Hematopoietic multipotent progenitor cell (in vitro differentiated cells): ENCODE data around the gene SRGAP1. TPM values are rescaled to one million over a fixed set of nuclear protein-coding genes. Genes with fewer than 3 reads are reported as not detected.
"Not testable (repeated sequence)": the region's sequence is repeated elsewhere in the genome, so short reads cannot be mapped to it uniquely, and the experiment has no call there.

Experiments used
- DNase-seq, 3 donors: peaks; one replicate each; pipeline ENCODE4 v3.0.0-alpha.2; 2011 to 2015; ENCODE audit warnings: low read depth in 2 of 3, low spot score in 2 of 3
- small RNA-seq: library from RNA; depleted of rRNA; stranded (forward); fragments of <200 nt; gene quantifications from one replicate; pipeline ENCODE3, GENCODE V24; 2012
- total RNA-seq: library from RNA; depleted of rRNA; stranded (reverse); fragments of >200 nt; gene quantifications from one replicate; pipeline ENCODE4 v1.2.3, GENCODE V29; 2012

SRGAP1 gene
- total RNA-seq, 1 donor = 0.27 TPM

DNA sequence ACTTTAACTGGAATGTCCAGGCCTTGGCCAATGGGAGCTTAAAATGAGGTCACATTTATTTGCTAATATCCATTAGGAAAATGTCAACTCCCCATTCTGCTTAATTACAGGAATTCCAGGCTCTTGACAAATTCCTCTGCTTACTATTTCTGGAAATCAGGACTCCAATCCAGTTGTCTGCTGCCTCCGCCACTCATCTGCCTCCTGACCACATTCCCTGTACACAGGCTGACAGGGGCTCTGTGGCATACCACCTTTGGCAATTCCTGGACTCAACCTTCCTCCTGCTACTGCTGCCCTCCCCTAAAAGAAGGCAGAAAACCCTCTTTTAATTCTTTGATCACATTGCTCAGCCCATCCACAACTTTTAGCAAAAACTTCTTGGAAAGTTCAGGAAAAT is 339.7 kb downstream of the SRGAP1 start:
- DNase-seq = no peak

DNA sequence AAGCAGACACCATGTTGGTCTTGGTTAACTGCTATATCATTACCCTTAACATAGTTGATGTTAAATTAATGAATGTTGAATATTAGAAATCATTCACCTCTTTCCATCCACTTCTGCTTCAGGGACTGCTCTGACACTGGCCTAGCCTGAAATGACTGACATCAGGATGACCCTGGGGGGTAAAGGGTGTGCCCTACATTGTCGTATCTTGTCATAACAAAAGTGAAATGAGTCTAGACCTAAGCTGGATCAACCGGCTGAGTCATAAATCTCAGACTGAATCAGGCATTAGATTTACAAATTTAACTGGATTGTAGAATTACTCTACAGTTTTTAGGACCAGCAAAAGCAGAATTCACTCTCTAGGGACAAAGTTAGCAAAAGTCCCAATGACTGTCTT is 342.3 kb downstream of the SRGAP1 start:
- DNase-seq = no peak

DNA sequence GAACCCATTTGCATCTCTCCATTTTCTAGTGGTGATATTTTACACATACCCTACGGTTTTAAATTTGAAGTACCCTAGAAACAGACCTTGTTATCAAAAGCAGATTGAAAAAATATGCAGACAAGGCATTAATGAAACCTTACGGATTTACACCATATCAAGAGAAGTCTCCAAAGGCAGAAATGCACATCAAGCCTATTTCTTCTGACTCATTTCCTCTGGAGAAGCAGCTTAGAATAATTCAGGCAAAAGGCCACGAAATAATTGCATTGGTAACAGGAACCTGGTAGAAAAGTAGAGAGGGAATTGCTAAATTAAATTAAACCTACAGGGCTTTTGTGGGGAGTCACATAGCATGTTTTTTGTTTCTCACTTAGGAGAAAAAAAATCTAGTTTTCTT is 342.9 kb downstream of the SRGAP1 start:
- DNase-seq = no peak

- DNase-seq = no peak
Measured at GRCh38 chr12:64187794-64188193, 343.3 kb downstream of the SRGAP1 start.

DNA sequence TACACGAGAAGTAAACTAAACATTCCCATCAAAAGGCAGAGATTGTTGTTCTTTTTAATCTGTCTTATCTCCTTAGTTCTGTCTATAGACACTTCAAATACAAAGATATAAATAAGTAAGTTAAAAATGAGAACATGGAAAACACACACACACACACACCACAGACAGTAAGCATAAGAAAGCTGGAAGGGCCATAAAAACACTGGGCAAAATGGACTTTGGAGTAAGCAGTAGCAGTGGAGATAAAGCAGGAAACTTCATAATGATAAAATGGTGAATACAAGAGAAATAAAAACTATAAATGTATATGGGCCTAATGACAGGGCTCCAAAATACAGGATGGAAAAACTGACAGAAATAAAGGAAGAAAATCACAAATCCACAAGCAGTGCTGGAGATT is 345.0 kb downstream of the SRGAP1 start:
- DNase-seq = no peak

GRCh38 chr12:64190140-64190539 is 345.6 kb downstream of the SRGAP1 start:
- DNase-seq = no peak

GRCh38 chr12:64192644-64193444 is 348.3 kb downstream of the SRGAP1 start:
- no peak for DNase-seq

- no peak for DNase-seq
Measured at GRCh38 chr12:64193931-64194330, 349.4 kb downstream of the SRGAP1 start.

DNA sequence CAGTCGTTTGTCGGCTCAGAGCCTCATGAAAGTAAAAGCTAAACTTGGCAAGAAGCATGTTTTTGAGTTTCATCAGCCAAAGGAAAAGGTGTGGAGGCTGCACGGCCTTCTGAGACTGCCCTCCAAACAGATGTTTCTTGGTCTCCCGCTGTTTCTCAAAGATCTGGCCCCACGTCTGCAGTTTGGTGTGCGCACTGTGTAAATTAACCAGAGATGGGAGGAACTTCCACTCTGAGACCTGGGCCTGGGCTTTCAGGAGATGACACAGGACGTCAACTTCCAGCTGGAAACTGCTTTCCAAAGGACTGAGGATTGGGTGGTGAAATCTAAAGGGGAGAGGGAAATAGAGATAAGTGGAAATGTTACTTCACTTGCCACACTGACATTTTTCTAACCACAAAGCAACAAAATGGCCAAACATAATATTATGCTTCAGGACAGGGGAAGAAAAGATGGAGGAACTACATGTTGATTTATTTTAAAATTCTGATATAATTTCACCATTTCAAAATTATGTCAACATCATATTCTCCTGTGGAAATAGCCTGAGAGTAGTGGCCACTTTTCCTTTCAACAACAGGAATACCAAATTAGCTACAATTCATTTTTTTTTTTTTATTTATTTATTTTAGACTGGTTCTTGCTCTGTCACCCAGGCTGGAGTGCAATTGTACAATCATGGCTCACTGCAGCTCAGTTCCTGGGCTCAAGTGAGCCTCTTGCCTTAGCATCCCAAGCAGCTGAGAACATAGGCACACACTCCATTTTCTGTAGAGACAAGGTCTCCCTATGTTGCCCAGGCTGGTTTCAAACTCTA is 350.0 kb downstream of the SRGAP1 start:
- DNase-seq = no peak

DNA sequence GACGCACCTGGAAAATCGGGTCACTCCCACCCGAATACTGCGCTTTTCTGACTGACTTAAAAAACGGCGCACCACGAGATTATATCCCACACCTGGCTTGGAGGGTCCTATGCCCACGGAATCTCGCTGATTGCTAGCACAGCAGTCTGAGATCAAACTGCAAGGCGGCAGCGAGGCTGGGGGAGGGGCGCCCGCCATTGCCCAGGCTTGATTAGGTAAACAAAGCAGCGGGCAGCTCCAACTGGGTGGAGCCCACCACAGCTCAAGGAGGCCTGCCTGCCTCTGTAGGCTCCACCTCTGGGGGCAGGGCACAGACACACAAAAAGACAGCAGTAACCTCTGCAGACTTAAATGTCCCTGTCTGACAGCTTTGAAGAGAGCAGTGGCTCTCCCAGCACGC is 351.3 kb downstream of the SRGAP1 start:
- DNase-seq = not testable (repeated sequence)

DNA sequence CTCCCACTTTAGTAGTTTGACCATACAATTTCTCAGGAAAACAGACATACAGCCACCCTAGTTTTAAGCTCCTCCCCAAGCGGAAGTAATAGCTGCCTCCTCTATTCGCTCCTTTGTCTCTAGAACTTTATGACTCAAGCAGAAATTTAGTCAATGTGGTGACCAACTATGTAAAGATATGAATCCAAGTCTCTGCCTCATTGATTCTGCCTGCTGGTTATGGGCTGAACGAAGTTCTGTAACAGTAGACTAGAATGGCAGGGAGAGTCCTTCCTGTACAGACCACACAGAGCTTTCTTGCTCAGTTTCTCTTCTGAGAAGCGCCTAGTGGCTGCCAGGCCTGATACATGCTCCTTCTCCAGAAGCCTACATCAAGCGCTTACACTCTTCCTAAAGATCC is 358.5 kb downstream of the SRGAP1 start:
- DNase-seq = no peak

DNA sequence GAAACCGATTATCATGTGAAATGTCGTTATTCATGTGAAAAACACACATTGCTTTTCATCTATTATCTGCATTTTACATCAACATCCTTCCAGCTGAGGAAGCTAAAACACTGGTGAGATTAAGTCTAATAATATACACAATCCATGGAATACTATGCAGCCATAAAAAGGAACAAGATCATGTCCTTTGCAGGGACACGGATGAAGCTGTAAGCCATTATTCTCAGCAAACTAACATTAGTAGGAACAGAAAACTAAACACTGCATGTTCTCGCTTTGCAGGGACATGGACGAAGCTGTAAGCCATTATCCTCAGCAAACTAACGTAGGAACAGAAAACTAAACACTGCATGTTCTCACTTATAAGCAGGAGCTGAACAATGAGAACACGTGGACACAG is 359.3 kb downstream of the SRGAP1 start:
- no peak for DNase-seq

DNA sequence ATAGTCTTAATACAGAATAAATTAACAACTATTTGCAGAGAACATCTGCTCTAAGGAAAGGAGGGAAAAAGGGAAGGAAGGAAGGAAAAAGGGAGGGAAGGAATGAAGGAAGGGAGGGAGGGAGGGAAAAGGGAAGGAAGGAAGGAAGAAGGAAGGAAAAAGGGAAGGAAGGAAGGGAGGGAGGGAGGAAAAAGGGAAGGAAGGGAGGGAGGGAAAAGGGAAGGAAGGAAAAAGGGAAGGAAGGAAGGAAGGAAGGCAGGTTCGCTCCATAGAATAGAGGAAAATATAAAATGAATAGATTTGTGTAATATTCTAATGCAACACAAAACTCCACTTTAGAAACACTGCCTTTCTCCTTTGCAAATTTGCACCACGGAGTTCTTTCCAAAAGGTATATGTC is 361.0 kb downstream of the SRGAP1 start:
- no peak for DNase-seq

DNA sequence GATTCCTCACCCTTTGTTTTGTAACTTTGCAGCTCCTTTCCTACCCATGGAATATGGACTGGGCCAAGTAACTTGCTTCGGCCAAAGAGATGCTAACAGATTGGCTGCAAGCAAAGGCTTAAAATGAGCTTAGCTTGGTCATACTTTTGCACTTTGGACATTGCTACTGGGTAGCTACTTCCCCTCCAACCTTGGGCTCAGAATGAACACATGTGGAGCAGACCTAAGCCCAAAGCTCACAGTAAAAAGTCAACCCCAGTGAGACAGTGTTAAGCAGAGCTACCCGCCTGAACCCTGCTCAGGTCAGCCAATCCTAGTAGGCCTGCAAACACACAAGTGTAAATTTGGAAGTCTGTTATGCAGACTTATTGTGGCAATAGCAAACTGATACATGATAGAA is 363.0 kb downstream of the SRGAP1 start:
- DNase-seq = no peak

Small RNAs within 50 kb of the gene (small RNA-seq; reads per million reads assigned to genes)
- gene AC020611.1 = not detected
- gene RNU6-1009P = not detected

Other genes starting within 250 kb of the SRGAP1 start
- 15.9 TPM for gene DPY19L2, start 176.2 kb upstream of the SRGAP1 start, total RNA-seq
- 7.3 TPM for gene RXYLT1, start 64.8 kb upstream of the SRGAP1 start, total RNA-seq